ENCODE data around the gene ARHGAP26.

The ARHGAP26 gene

GRCh38 chr5:142861011-142861410 lies 90.8 kb downstream of the ARHGAP26 start:
- H3K9me3 ChIP-seq (ENCODE audit: low read length), result no peaks in the 10 kb centered on the region
- no peaks in the 10 kb centered on the region for H3K79me2 ChIP-seq (ENCODE audit: insufficient read depth, low read length)
- no peaks in the 10 kb centered on the region for H3K36me3 ChIP-seq (ENCODE audit: insufficient read depth, low read length)
- H4K20me1 ChIP-seq (ENCODE audit: insufficient read depth, low read length), result no peaks in the 10 kb centered on the region
- no peaks in the 10 kb centered on the region for H3F3A ChIP-seq (ENCODE audit: insufficient read depth, low read length)
- H3K27me3 ChIP-seq (ENCODE audit: insufficient read depth, low read length), result no peaks in the 10 kb centered on the region
- TF ChIP-seq CTCF (IDR thresholded peaks at IDR 0.05; ENCODE audit: low read length), result no peak
- no peak for TF ChIP-seq EZH2 (IDR thresholded peaks at IDR 0.05; ENCODE audit: borderline replicate concordance, low read length)
- H3K4me2 ChIP-seq (ENCODE audit: low read length), result no peak overlapping the region
- no peaks in the 10 kb centered on the region for H3K4me1 ChIP-seq (ENCODE audit: insufficient read depth, low read length, severe bottlenecking)
- H3K27ac ChIP-seq (ENCODE audit: low read depth, low read length, poor library complexity, severe bottlenecking), result no peak overlapping the region
- H3K4me3 ChIP-seq (ENCODE audit: low read depth, low read length, poor library complexity, severe bottlenecking), result no peak overlapping the region
- H3K9ac ChIP-seq (ENCODE audit: low read length), result no peak overlapping the region
- no peaks in the 10 kb centered on the region for H3K9me2 ChIP-seq (ENCODE audit: low read depth, low read length)
- no peak overlapping the region for H2AFZ ChIP-seq (ENCODE audit: low read length)

GRCh38 chr5:142862594-142862993 lies 92.4 kb downstream of the ARHGAP26 start:
- Histone ChIP-seq H3K27ac (ENCODE audit: low read depth, low read length, poor library complexity, severe bottlenecking) (no peak overlapping the region), H3K9ac (ENCODE audit: low read length) (no peak overlapping the region), H3K27me3 (ENCODE audit: insufficient read depth, low read length) (no peaks in the 10 kb centered on the region)

GRCh38 chr5:142863856-142864255 lies 93.7 kb downstream of the ARHGAP26 start:
- Histone ChIP-seq H2AFZ (ENCODE audit: low read length) (no peak overlapping the region), H3K9me3 (ENCODE audit: low read length) (no peaks in the 10 kb centered on the region), H3K27ac (ENCODE audit: low read depth, low read length, poor library complexity, severe bottlenecking) (no peak overlapping the region), H3K4me3 (ENCODE audit: low read depth, low read length, poor library complexity, severe bottlenecking) (no peak overlapping the region), H4K20me1 (ENCODE audit: insufficient read depth, low read length) (no peaks in the 10 kb centered on the region), H3K79me2 (ENCODE audit: insufficient read depth, low read length) (no peaks in the 10 kb centered on the region), H3K4me1 (ENCODE audit: insufficient read depth, low read length, severe bottlenecking) (no peaks in the 10 kb centered on the region), H3K4me2 (ENCODE audit: low read length) (no peak overlapping the region), H3F3A (ENCODE audit: insufficient read depth, low read length) (no peaks in the 10 kb centered on the region), H3K27me3 (ENCODE audit: insufficient read depth, low read length) (no peaks in the 10 kb centered on the region), H3K9ac (ENCODE audit: low read length) (no peak overlapping the region), H3K9me2 (ENCODE audit: low read depth, low read length) (no peaks in the 10 kb centered on the region), H3K36me3 (ENCODE audit: insufficient read depth, low read length) (no peaks in the 10 kb centered on the region)
- no peak for TF ChIP-seq CTCF (IDR thresholded peaks at IDR 0.05; ENCODE audit: low read length)
- TF ChIP-seq EZH2 (IDR thresholded peaks at IDR 0.05; ENCODE audit: borderline replicate concordance, low read length), result no peak

More at GRCh38 chr5:142862594-142862993, 92.4 kb downstream of the ARHGAP26 start:
- H3F3A ChIP-seq (ENCODE audit: insufficient read depth, low read length), result no peaks in the 10 kb centered on the region
- H3K9me2 ChIP-seq (ENCODE audit: low read depth, low read length), result no peaks in the 10 kb centered on the region
- H4K20me1 ChIP-seq (ENCODE audit: insufficient read depth, low read length), result no peaks in the 10 kb centered on the region
- no peaks in the 10 kb centered on the region for H3K9me3 ChIP-seq (ENCODE audit: low read length)
- no peak overlapping the region for H3K4me2 ChIP-seq (ENCODE audit: low read length)
- H3K36me3 ChIP-seq (ENCODE audit: insufficient read depth, low read length), result no peaks in the 10 kb centered on the region
- H3K79me2 ChIP-seq (ENCODE audit: insufficient read depth, low read length), result no peaks in the 10 kb centered on the region
- TF ChIP-seq CTCF (IDR thresholded peaks at IDR 0.05; ENCODE audit: low read length), result no peak
- TF ChIP-seq EZH2 (IDR thresholded peaks at IDR 0.05; ENCODE audit: borderline replicate concordance, low read length), result no peak
- no peak overlapping the region for H2AFZ ChIP-seq (ENCODE audit: low read length)
- H3K4me1 ChIP-seq (ENCODE audit: insufficient read depth, low read length, severe bottlenecking), result no peaks in the 10 kb centered on the region
- no peak overlapping the region for H3K4me3 ChIP-seq (ENCODE audit: low read depth, low read length, poor library complexity, severe bottlenecking)
